A549 (cell line): ENCODE results near the gene CCDC34. TPM values are rescaled to one million over a fixed set of nuclear protein-coding genes. Genes with fewer than 3 reads are reported as not detected.

Source experiments
- ATAC-seq, 2 experiments: fragments of 200-7000 bp in 1 of 2; fragments of >200 bp in 1 of 2; cut with Nextera tagmentation in 1 of 2; cut with Tn5 transposase in 1 of 2; 3 replicates each; pipeline versions ENCODE4 v1.8.0 to v1.9.1; 2018 to 2020; ENCODE audit warnings: mild to moderate bottlenecking in 1 of 2, moderate library complexity in 1 of 2
- CTCF ChIA-PET: fragments of 300-600 bp; sonication (Branson Sonifier 250); formaldehyde crosslinking; extraction: SDS; loops from one replicate; lab custom pipeline; 2021; ENCODE audit warnings: antibody characterized with exemption, inconsistent platforms; lab: Yijun Ruan, JAX
- POLR2A ChIA-PET: fragments of 350-600 bp; formaldehyde crosslinking; extraction: SDS; loops from one replicate; lab custom pipeline; 2021; ENCODE audit warnings: antibody characterized with exemption, inconsistent platforms; lab: Yijun Ruan, JAX
- DNase-seq, 2 experiments: peaks; one replicate each; pipeline versions ENCODE4 v3.0.0 to v3.0.0-alpha.2; 2011 to 2016; ENCODE audit warnings: low read depth in 1 of 2, low spot score in 1 of 2
- FAIRE-seq: peaks from 2 replicates; lab custom pipeline; 2011; peaks lifted over from hg19 to GRCh38; lab: Jason Lieb, UNC
- H3K27ac ChIP-seq, 2 experiments: fragments of >200 bp; sonication (Bioruptor Twin); formaldehyde crosslinking; 3 replicates each; pipeline ENCODE4 v1.5.1; 2016 to 2017
- H3K4me1 ChIP-seq: fragments of >200 bp; sonication (Bioruptor Twin); formaldehyde crosslinking; 3 replicates; pipeline ENCODE4 v1.6.1; 2016
- H3K4me2 ChIP-seq: fragments of >200 bp; sonication (Bioruptor Twin); formaldehyde crosslinking; 3 replicates; pipeline ENCODE4 v1.6.1; 2016
- H3K4me3 ChIP-seq: fragments of >200 bp; sonication (Bioruptor Twin); formaldehyde crosslinking; 3 replicates; pipeline ENCODE4 v1.5.1; 2016
- H3K9me3 ChIP-seq: fragments of >200 bp; sonication (Bioruptor Twin); formaldehyde crosslinking; 3 replicates; pipeline ENCODE4 v1.6.1; 2016
- CBX2 ChIP-seq: fragments of 200-600 bp; sonication (generic); IDR thresholded peaks from 2 replicates; pipeline ENCODE4 v1.6.1; 2016; ENCODE audit warnings: low read depth, mild to moderate bottlenecking, borderline replicate concordance
- CBX8 ChIP-seq: fragments of 200-600 bp; sonication (generic); IDR thresholded peaks from 2 replicates; pipeline ENCODE4 v1.6.1; 2016
- CEBPB ChIP-seq, 2 experiments: fragments of >200 bp in 1 of 2; sonication (Bioruptor Twin) in 1 of 2; formaldehyde crosslinking in 1 of 2; IDR thresholded peaks; 2 replicates each; pipeline ENCODE4 v1.6.1; 2012 to 2016
- CHD4 ChIP-seq: fragments of 200-600 bp; sonication (generic); IDR thresholded peaks from 2 replicates; pipeline ENCODE4 v1.6.1; 2016; ENCODE audit warnings: antibody characterized with exemption, mild to moderate bottlenecking, borderline replicate concordance
- EHF ChIP-seq: fragments of 250-450 bp; sonication (Bioruptor Pico); IDR thresholded peaks from 2 replicates; pipeline ENCODE4 v1.5.0; 2020; ENCODE audit warnings: mild to moderate bottlenecking
- EHMT2 ChIP-seq: fragments of 200-600 bp; sonication (generic); IDR thresholded peaks from 2 replicates; pipeline ENCODE4 v1.6.1; 2016; ENCODE audit warnings: antibody characterized with exemption, low read depth, mild to moderate bottlenecking, moderate library complexity
- HDAC2 ChIP-seq: fragments of 200-600 bp; sonication (generic); IDR thresholded peaks from 2 replicates; pipeline ENCODE4 v1.6.1; 2016
- HEYL ChIP-seq: fragments of 250-450 bp; sonication (Bioruptor Pico); IDR thresholded peaks from 2 replicates; pipeline ENCODE4 v1.8.0; 2021; ENCODE audit warnings: mild to moderate bottlenecking, moderate library complexity
- HOXA7 ChIP-seq: fragments of 250-450 bp; sonication (Bioruptor Pico); IDR thresholded peaks from 2 replicates; pipeline ENCODE4 v1.5.0; 2020; ENCODE audit warnings: mild to moderate bottlenecking, moderate library complexity
- HOXB13 ChIP-seq: fragments of 250-450 bp; sonication (Bioruptor Pico); IDR thresholded peaks from 2 replicates; pipeline ENCODE4 v1.5.0; 2020; ENCODE audit warnings: low read depth, mild to moderate bottlenecking, moderate library complexity
- HOXB5 ChIP-seq: fragments of 250-450 bp; sonication (Bioruptor Pico); IDR thresholded peaks from 2 replicates; pipeline ENCODE4 v1.5.0; 2020; ENCODE audit warnings: mild to moderate bottlenecking, moderate library complexity
- JUNB ChIP-seq: fragments of >200 bp; sonication (Bioruptor Twin); formaldehyde crosslinking; IDR thresholded peaks from 2 replicates; pipeline ENCODE4 v1.6.1; 2016
- KDM1A ChIP-seq: fragments of 200-600 bp; sonication (generic); IDR thresholded peaks from 2 replicates; pipeline ENCODE4 v1.6.1; 2016; ENCODE audit warnings: low read depth, mild to moderate bottlenecking
- MAZ ChIP-seq: fragments of 150-350 bp; IDR thresholded peaks from 2 replicates; pipeline ENCODE4 v1.6.1; 2014; ENCODE audit warnings: antibody characterized with exemption, low read depth, low read length, borderline replicate concordance
- MYC ChIP-seq: IDR thresholded peaks from 2 replicates; pipeline ENCODE4 v1.6.1; 2012; ENCODE audit warnings: mild to moderate bottlenecking, inconsistent platforms, low read length, improper control_type of control experiment, borderline replicate concordance
- PHF8 ChIP-seq: fragments of 200-600 bp; sonication (generic); IDR thresholded peaks from 2 replicates; pipeline ENCODE4 v1.6.1; 2016; ENCODE audit warnings: low read depth, mild to moderate bottlenecking, antibody characterized with exemption, moderate library complexity, borderline replicate concordance
- POLR2A ChIP-seq: IDR thresholded peaks from 2 replicates; pipeline ENCODE4 v1.6.1; 2012; ENCODE audit warnings: mild to moderate bottlenecking, low read length
- POLR2AphosphoS2 ChIP-seq: conservative IDR thresholded peaks from 2 replicates; pipeline ENCODE4 v1.6.1; 2012; ENCODE audit warnings: low read length, improper control_type of control experiment, inconsistent platforms
- RARB ChIP-seq: fragments of 250-450 bp; sonication (Bioruptor Pico); IDR thresholded peaks from 2 replicates; pipeline ENCODE4 v1.8.0; 2021; ENCODE audit warnings: mild to moderate bottlenecking, moderate library complexity
- SMC3 ChIP-seq: fragments of >200 bp; sonication (Bioruptor Twin); formaldehyde crosslinking; IDR thresholded peaks from 3 replicates; pipeline ENCODE4 v1.6.1; 2018; ENCODE audit warnings: inconsistent platforms
- TFCP2L1 ChIP-seq: fragments of 250-450 bp; sonication (Bioruptor Pico); IDR thresholded peaks from 2 replicates; pipeline ENCODE4 v1.5.0; 2021; ENCODE audit warnings: mild to moderate bottlenecking
- ZC3H11A ChIP-seq: fragments of 450-650 bp; IDR thresholded peaks from 2 replicates; pipeline ENCODE4 v1.6.1; 2014; ENCODE audit warnings: antibody characterized with exemption, mild to moderate bottlenecking
- ZFP36 ChIP-seq: fragments of 450-650 bp; IDR thresholded peaks from 2 replicates; pipeline ENCODE4 v1.6.1; 2014; ENCODE audit warnings: borderline replicate concordance; ENCODE audit not compliant: partially characterized antibody
- ZNF302 ChIP-seq: fragments of 250-450 bp; sonication (Bioruptor Pico); IDR thresholded peaks from 2 replicates; pipeline ENCODE4 v1.9.0; 2021; ENCODE audit warnings: inconsistent platforms, mild to moderate bottlenecking, moderate library complexity
- WGBS: methylation state at CpG from one replicate; pipeline ENCODE4 v1.1.6; 2017; ENCODE audit errors: missing lambda C conversion rate; 5-methylcytosine and 5-hydroxymethylcytosine counted together
- polyA plus RNA-seq, 4 experiments: library from polyadenylated mRNA; depleted of rRNA in 3 of 4; stranded (reverse); fragments of >200 nt; fragmentation: RNase III in 1 of 4; extraction: RNeasy Plus Mini Kit Qiagen cat#74134 plus additional on column Dnase treatment in 1 of 4; gene quantifications; 2 replicates in 3 of 4; 3 replicates in 1 of 4; pipeline ENCODE4 v1.2.3, GENCODE V29; 2011 to 2017
- TF ChIP-seq, protein P1 (sequence below): IDR thresholded peaks from 2 replicates; pipeline ENCODE4 v1.6.1; 2012
- TF ChIP-seq, protein P2 (sequence below): IDR thresholded peaks from 2 replicates; pipeline ENCODE4 v1.6.1; 2012
- TF ChIP-seq, protein P3 (sequence below): fragments of 150-350 bp; IDR thresholded peaks from 2 replicates; pipeline ENCODE4 v1.6.1; 2014; ENCODE audit warnings: low read depth, mild to moderate bottlenecking, low read length
- TF ChIP-seq, protein P4 (sequence below): fragments of 250-450 bp; sonication (Bioruptor Pico); IDR thresholded peaks from 2 replicates; pipeline ENCODE4 v1.5.0; 2021; ENCODE audit warnings: mild to moderate bottlenecking, moderate library complexity, borderline replicate concordance

Gene CCDC34
- polyA plus RNA-seq, 2 of the 4 experiments (the other 2 are of a cell fraction) = 32.0 to 35.9 TPM

DNA sequence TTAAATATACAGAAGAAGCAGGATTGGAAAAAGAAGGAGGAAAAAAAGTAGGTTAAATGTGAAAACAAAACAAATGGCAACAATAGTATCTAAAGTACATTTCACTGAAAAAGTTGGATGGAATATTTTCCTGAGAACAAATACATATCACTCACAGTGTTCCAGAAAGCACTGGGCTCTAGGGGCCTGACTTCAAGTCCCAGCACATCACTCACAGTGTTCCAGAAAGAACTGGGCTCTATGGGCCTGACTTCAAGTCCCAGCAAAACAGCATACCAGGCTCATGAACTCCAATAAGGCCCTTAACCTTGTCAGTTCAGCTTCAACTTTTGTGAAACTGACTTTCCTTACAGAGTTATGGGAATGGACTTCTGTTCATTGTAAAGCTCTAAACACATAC lies 46.0 kb upstream of the CCDC34 start (continued):
- TF ChIP-seq, protein P1, sequence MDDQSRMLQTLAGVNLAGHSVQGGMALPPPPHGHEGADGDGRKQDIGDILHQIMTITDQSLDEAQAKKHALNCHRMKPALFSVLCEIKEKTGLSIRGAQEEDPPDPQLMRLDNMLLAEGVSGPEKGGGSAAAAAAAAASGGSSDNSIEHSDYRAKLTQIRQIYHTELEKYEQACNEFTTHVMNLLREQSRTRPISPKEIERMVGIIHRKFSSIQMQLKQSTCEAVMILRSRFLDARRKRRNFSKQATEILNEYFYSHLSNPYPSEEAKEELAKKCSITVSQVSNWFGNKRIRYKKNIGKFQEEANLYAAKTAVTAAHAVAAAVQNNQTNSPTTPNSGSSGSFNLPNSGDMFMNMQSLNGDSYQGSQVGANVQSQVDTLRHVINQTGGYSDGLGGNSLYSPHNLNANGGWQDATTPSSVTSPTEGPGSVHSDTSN = no peak
- TF ChIP-seq POLR2AphosphoS2 = no peak

DNA sequence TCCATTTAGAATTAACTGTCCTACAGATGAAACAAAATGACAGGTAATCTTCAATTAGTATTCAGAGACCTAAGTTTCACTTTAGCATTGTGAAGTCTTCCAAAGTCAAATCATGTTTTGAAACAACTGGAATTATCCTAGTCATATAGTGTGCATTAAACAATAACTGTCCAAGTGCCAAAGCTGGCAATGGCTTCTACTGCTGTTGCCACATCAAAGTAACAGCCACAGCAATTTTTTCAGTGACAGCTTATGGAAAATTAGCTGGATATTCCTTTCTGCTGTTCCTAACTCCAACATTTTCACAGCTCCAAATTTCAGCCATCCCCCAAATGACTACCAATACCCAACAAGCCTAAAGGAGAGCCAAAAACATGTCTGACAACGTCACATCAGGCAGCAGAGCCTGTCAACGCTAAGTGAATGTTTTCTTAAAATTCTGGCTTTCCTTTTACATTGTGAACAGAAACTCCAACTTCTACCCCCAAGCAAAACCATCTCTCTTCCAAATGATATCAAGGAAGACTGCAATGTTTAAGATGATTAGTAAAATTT lies 45.3 kb upstream of the CCDC34 start:
- DNase-seq (no peak), ATAC-seq (no peak)
- H3K4me2 ChIP-seq = no peak overlapping the region
- TF ChIP-seq HOXB13 = no peak
- TF ChIP-seq CEBPB (IDR thresholded peaks at IDR 0.05) = no peak
- TF ChIP-seq TFCP2L1 (CRISPR knock-in tag) = no peak
- TF ChIP-seq CHD4 = no peak
- TF ChIP-seq HEYL (CRISPR knock-in tag) = no peak
- no peak for TF ChIP-seq ZNF302 (CRISPR knock-in tag)
- no peak for TF ChIP-seq PHF8
- no peak for TF ChIP-seq CBX8
- TF ChIP-seq HOXB5 (CRISPR knock-in tag) = no peak
- TF ChIP-seq EHMT2 = no peak
- TF ChIP-seq HOXA7 (CRISPR knock-in tag) = no peak
- TF ChIP-seq HDAC2 = no peak
- no peak for TF ChIP-seq MAZ
- no peak for TF ChIP-seq MYC
- TF ChIP-seq, all 56 proteins: peak for 0
- CTCF ChIA-PET = interaction anchor here (1.5 kb wide), 1 partner anchor 19 kb away, joined by 4 read pairs; no protein-coding TSS in a partner anchor
- POLR2A ChIA-PET = no interaction called here
- H3K27ac ChIP-seq = no peak overlapping the region
- H3K4me1 ChIP-seq = peaks cover 76% of the 10 kb centered on the region
- FAIRE-seq = peak; percentile 67
- no peak overlapping the region for H3K4me3 ChIP-seq
- 87% methylated on average over 2 of the region's 2 CpGs for WGBS
- H3K9me3 ChIP-seq = no peaks in the 10 kb centered on the region

DNA sequence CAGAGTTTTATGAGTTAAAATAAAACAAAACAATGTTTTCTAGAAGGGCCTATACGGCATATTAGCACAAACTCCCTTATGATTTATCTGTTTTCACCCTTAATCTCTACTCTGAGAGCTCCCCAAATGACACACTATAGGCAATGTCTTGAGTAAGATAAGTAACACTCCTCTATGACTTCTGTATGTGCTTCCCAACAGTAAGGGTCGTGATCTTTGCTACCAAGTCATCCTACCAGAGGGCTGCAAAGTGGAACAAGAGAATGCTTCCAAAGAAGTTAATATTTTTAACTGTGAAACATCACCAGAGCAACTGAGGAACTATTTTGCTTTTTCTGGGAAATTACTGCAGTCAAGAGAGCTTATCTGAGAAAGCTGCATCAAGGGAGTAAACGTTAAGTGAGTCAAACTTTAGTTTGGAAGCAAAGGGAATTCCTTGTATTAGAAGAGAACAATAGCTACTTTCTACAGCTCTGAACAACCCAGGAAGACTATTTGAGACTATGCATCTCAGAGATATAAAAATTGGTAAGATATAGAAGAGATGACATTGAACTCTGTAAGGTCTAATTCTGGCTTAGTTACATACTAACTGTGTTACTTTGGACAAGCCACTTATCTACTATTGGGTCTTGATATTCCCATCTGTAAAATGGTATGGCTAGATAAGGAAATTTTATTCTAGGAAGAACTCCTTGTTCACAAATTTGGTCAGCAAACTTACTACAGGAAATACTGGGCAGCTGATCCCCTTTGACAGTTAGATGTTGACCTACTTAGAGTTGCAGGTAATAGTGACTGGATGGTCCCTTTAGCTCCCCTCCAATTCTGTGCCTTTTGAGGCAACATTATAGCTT lies 43.7 kb upstream of the CCDC34 start:
- TF ChIP-seq KDM1A (peak; percentile 82), HDAC2 (0 out of 2 replicates have a peak, but pooled peaks have one; percentile 48), RARB (CRISPR knock-in tag) (no peak)
- TF ChIP-seq, all 56 proteins: peak for 2
- Histone ChIP-seq H3K4me2 (no peak overlapping the region), H3K4me1 (peaks cover 78% of the 10 kb centered on the region), H3K27ac (0 out of 6 replicates have a peak overlapping the region, but pooled peaks of 1 of the 2 experiments have one; percentile 11), H3K9me3 (no peaks in the 10 kb centered on the region), H3K4me3 (no peak overlapping the region)
- ChIA-PET CTCF (interaction anchor here (0.9 to 1.8 kb wide), 3 partner anchors 10 to 79 kb away, joined by 3 to 4 read pairs (median 4); no protein-coding TSS in a partner anchor), POLR2A (no interaction called here)
- FAIRE-seq (no peak), DNase-seq (no peak), ATAC-seq (no peak)
- WGBS = 84% methylated on average over 3 of the region's 3 CpGs

DNA sequence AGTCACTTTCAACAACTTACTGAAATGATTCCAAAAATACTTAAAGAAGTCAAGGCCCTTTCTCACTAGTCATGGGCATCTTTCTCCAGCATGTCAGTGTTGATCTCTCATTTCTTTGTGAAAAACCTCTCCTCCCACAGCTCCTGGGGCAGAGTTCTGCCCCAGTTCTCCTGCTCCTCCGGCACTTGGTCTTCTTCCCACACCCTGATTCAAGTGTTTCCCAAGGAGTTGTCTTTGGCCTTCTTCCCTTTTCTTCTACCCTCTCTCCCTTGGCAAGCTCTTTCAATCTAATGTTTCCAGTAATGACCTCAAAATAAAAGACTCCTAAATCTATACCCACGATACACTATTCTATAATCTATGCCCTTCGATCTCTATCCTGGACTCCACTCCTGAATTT lies 42.1 kb upstream of the CCDC34 start:
- DNase-seq = no peak
- no peak for ATAC-seq
- no peak overlapping the region for H3K4me3 ChIP-seq
- H3K4me1 ChIP-seq = peaks cover 84% of the 10 kb centered on the region
- H3K4me2 ChIP-seq = no peak overlapping the region
- no peaks in the 10 kb centered on the region for H3K9me3 ChIP-seq
- WGBS = 97% methylated on average over 3 of the region's 3 CpGs
- ChIA-PET CTCF (interaction anchor here (1.0 to 1.7 kb wide), 4 partner anchors 9 to 81 kb away, joined by 4 to 7 read pairs (median 5); no protein-coding TSS in a partner anchor), POLR2A (no interaction called here)
- no peak for FAIRE-seq
- TF ChIP-seq ZC3H11A (no peak), KDM1A (no peak), SMC3 (no peak), JUNB (no peak), MYC (no peak), CBX2 (no peak), EHMT2 (no peak), EHF (CRISPR knock-in tag) (no peak), POLR2A (no peak), ZFP36 (no peak)
- TF ChIP-seq, protein P2, sequence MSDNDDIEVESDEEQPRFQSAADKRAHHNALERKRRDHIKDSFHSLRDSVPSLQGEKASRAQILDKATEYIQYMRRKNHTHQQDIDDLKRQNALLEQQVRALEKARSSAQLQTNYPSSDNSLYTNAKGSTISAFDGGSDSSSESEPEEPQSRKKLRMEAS = no peak
- TF ChIP-seq, protein P3, sequence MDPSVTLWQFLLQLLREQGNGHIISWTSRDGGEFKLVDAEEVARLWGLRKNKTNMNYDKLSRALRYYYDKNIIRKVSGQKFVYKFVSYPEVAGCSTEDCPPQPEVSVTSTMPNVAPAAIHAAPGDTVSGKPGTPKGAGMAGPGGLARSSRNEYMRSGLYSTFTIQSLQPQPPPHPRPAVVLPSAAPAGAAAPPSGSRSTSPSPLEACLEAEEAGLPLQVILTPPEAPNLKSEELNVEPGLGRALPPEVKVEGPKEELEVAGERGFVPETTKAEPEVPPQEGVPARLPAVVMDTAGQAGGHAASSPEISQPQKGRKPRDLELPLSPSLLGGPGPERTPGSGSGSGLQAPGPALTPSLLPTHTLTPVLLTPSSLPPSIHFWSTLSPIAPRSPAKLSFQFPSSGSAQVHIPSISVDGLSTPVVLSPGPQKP = no peak
- TF ChIP-seq, protein P4, sequence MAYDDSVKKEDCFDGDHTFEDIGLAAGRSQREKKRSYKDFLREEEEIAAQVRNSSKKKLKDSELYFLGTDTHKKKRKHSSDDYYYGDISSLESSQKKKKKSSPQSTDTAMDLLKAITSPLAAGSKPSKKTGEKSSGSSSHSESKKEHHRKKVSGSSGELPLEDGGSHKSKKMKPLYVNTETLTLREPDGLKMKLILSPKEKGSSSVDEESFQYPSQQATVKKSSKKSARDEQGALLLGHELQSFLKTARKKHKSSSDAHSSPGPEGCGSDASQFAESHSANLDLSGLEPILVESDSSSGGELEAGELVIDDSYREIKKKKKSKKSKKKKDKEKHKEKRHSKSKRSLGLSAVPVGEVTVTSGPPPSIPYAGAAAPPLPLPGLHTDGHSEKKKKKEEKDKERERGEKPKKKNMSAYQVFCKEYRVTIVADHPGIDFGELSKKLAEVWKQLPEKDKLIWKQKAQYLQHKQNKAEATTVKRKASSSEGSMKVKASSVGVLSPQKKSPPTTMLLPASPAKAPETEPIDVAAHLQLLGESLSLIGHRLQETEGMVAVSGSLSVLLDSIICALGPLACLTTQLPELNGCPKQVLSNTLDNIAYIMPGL (CRISPR knock-in tag) = no peak
- H3K27ac ChIP-seq = peak overlapping the region; percentile 36 to 69
